ENCODE measurements around the gene ITPKB.

ITPKB gene

GRCh38 chr1:226649244-226649643, 89.8 kb downstream of the ITPKB start:
- Mint-ChIP-seq H3K4me3 (no peak overlapping the region), H3K36me3 (ENCODE audit: low read depth) (peaks cover 23% of the 10 kb centered on the region), H3K27me3 (ENCODE audit: low read depth) (no peaks in the 10 kb centered on the region), H3K27ac (no peak overlapping the region), H3K9me3 (no peaks in the 10 kb centered on the region), H3K4me1 (ENCODE audit: low read depth) (peaks cover 47% of the 10 kb centered on the region)

GRCh38 chr1:226648421-226648820, 90.7 kb downstream of the ITPKB start:
- Mint-ChIP-seq H3K4me3 (no peak overlapping the region), H3K36me3 (ENCODE audit: low read depth) (peaks cover 23% of the 10 kb centered on the region)

DNA sequence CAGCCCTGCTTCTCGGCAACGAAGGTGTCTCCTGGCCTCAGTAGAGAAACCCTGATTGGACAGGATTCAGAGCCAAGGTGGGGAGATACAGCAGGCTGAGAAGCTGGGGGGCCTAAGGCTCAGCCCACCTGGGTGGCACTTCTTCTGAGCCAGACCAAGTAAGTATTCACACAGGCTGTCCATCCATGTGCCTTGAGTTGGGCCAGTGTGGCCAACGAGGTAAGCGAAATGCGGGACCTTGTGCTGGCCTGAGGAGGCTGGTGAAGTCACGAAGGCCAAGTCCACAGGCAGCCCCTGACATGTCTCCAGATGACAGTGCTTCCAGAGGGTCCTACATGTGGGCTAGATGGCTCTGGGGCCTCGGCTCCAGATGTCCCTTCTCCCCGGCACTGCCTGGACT, 91.4 kb downstream of the ITPKB start:
- Mint-ChIP-seq H3K27ac (no peak overlapping the region), H3K9me3 (no peaks in the 10 kb centered on the region), H3K27me3 (ENCODE audit: low read depth) (no peaks in the 10 kb centered on the region), H3K4me3 (no peak overlapping the region), H3K36me3 (ENCODE audit: low read depth) (peaks cover 28% of the 10 kb centered on the region), H3K4me1 (ENCODE audit: low read depth) (peaks cover 47% of the 10 kb centered on the region)

More at GRCh38 chr1:226648421-226648820, 90.7 kb downstream of the ITPKB start:
- H3K27ac Mint-ChIP-seq: no peak overlapping the region
- H3K4me1 Mint-ChIP-seq (ENCODE audit: low read depth): peaks cover 47% of the 10 kb centered on the region
- no peaks in the 10 kb centered on the region for H3K27me3 Mint-ChIP-seq (ENCODE audit: low read depth)
- H3K9me3 Mint-ChIP-seq: no peaks in the 10 kb centered on the region

DNA sequence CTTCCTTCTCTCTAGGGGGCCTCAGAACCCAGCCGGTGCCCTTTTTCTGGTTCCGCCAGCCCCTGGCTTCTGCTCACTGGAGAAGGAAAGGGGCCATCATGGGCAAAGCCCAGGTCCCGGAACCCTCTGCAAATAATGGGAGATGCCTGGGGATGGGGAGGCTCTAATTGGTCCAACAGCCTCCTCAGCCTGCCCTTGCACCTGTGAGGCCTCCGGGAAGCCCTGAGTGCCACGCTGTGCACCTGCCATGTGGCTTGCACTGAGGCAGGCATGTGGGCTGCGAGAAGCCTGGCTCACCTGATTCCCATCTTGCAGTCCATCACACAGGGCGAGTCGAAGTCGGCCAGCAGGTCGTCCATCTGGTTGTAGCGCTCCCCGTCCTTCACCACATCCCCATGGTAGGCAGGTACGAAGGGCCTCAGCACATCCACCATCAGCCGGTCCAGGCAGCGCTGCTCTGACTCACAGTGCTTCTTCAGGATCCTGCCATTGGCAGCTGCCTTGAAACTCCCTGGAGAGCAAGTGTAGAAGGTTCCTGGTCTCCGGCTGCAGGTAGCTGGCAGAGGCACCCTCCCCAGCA, 92.1 kb downstream of the ITPKB start:
- Mint-ChIP-seq H3K4me3 (no peak overlapping the region), H3K27me3 (ENCODE audit: low read depth) (no peaks in the 10 kb centered on the region), H3K36me3 (ENCODE audit: low read depth) (peaks cover 28% of the 10 kb centered on the region), H3K9me3 (no peaks in the 10 kb centered on the region), H3K4me1 (ENCODE audit: low read depth) (peaks cover 47% of the 10 kb centered on the region), H3K27ac (peak overlapping the region; percentile 55)

DNA sequence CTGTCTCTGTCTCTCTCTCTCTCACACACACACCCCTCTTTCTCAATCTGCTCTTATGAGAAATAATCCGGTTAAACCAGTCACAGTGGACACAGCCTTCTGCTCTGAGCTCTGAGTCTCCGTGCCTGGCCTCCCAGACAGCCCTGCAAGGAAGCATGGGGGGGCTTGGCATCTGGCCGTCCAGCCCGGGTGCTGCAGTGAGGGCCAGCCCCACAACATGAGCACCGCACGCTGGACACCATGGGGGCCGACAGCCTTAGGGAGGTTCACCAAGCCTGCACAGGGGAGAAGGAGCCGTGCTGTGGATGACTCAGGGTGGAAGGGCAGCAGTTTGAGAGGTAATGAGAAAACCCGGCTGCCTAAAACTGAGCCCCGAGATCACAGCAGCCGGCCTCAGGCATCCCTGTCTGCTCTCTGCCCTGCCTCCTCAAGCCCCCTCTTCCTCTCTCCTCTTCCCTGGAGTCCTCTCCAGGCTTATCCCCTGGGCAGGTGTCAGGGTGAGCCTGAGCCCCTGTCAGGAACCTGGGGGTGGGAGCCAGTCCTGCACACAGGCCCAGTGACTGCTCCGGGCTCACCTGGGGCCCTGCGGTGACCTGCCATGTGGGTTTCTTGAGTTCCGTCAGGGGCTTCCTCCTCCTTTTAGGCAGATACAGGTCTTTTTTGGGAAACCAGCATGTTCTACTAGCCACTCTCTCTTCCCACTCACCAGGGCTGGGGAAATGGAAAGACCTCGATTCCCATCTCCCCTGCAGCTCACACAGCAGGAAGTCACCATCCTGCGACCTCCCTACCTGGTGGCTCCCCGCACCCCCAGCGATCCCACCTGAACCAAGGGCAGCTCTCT, 92.8 kb downstream of the ITPKB start:
- peak overlapping the region; percentile 55 for H3K27ac Mint-ChIP-seq
- peaks cover 47% of the 10 kb centered on the region for H3K4me1 Mint-ChIP-seq (ENCODE audit: low read depth)
- no peaks in the 10 kb centered on the region for H3K9me3 Mint-ChIP-seq
- H3K36me3 Mint-ChIP-seq (ENCODE audit: low read depth): peaks cover 28% of the 10 kb centered on the region
- H3K4me3 Mint-ChIP-seq: no peak overlapping the region
- no peaks in the 10 kb centered on the region for H3K27me3 Mint-ChIP-seq (ENCODE audit: low read depth)

DNA sequence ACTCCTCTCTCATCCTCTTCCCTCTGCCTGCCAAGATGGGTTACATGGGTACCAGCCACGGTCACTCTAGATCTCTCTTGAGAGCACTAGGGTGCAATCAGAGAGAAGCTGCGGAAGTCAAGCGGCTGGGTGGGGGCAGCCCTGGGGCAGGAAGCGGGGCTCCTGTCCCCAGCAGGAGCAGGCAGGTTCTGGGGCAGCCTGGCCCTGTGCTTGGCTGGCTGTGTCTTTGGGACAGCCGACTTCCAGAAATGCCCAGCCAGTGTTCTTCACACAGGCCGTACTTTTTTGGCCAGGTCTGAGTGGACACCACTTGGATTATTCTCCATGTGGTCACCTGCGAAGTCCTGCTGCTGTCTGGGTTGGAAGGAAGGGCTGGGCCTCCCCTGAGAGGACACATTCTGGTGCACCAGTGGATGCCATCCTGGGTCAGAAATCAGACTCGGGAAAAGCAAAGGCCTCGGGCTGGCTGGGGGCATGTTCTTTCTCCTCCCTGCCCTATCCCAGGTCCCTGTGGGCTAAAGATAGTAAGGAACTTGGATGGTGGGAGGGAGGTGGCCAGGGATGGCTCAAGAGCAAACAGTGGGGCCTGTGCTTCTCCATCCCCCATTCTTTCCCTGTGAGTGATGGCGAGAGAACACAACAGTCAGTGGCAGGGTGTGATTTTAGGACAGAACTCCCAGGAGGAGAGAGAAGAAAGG, 93.7 kb downstream of the ITPKB start:
- H3K36me3 Mint-ChIP-seq (ENCODE audit: low read depth): peaks cover 32% of the 10 kb centered on the region
- H3K27me3 Mint-ChIP-seq (ENCODE audit: low read depth): no peaks in the 10 kb centered on the region
- no peaks in the 10 kb centered on the region for H3K9me3 Mint-ChIP-seq
- H3K27ac Mint-ChIP-seq: no peak overlapping the region
- H3K4me3 Mint-ChIP-seq: no peak overlapping the region
- peaks cover 41% of the 10 kb centered on the region for H3K4me1 Mint-ChIP-seq (ENCODE audit: low read depth)

- Mint-ChIP-seq H3K9me3 (no peaks in the 10 kb centered on the region), H3K4me1 (ENCODE audit: low read depth) (peaks cover 37% of the 10 kb centered on the region), H3K27ac (no peak overlapping the region), H3K4me3 (no peak overlapping the region), H3K36me3 (ENCODE audit: low read depth) (peaks cover 37% of the 10 kb centered on the region), H3K27me3 (ENCODE audit: low read depth) (no peaks in the 10 kb centered on the region)
These were observed 94.4 kb downstream of the ITPKB start for GRCh38 chr1:226644541-226645176.

GRCh38 chr1:226643611-226644540, 95.2 kb downstream of the ITPKB start:
- Mint-ChIP-seq H3K27ac (peak overlapping the region; percentile 84), H3K4me3 (peak overlapping the region; percentile 58), H3K9me3 (no peaks in the 10 kb centered on the region), H3K27me3 (ENCODE audit: low read depth) (no peaks in the 10 kb centered on the region), H3K36me3 (ENCODE audit: low read depth) (peaks cover 38% of the 10 kb centered on the region), H3K4me1 (ENCODE audit: low read depth) (peaks cover 33% of the 10 kb centered on the region)

GRCh38 chr1:226643177-226643576, 95.9 kb downstream of the ITPKB start:
- Mint-ChIP-seq H3K27me3 (ENCODE audit: low read depth) (no peaks in the 10 kb centered on the region), H3K9me3 (no peaks in the 10 kb centered on the region), H3K36me3 (ENCODE audit: low read depth) (peaks cover 39% of the 10 kb centered on the region), H3K4me3 (peak overlapping the region; percentile 58), H3K4me1 (ENCODE audit: low read depth) (peaks cover 33% of the 10 kb centered on the region), H3K27ac (peak overlapping the region; percentile 84)

DNA sequence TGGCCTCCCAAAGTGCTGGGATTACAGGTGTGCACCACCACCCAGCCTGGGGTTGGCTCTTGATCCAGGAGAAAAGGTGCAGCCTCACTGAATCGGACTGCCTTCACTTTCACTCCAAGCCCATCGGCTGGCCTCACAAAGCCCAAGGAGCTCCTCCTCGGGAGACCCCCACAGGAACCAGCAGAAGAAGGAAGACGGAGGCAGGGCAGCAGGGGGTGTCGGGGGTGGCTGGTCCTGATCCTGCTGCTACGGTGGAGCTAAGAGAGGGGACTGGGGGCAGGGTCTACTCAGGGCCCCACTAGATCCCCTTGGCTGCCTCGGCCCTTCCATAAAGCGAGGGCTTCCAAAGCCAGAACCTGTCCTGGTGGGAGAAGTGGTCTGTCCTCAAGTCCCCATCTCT, 96.7 kb downstream of the ITPKB start:
- Mint-ChIP-seq H3K9me3 (no peaks in the 10 kb centered on the region), H3K4me1 (ENCODE audit: low read depth) (peaks cover 32% of the 10 kb centered on the region), H3K36me3 (ENCODE audit: low read depth) (peaks cover 37% of the 10 kb centered on the region), H3K4me3 (no peak overlapping the region), H3K27me3 (ENCODE audit: low read depth) (no peaks in the 10 kb centered on the region), H3K27ac (no peak overlapping the region)

DNA sequence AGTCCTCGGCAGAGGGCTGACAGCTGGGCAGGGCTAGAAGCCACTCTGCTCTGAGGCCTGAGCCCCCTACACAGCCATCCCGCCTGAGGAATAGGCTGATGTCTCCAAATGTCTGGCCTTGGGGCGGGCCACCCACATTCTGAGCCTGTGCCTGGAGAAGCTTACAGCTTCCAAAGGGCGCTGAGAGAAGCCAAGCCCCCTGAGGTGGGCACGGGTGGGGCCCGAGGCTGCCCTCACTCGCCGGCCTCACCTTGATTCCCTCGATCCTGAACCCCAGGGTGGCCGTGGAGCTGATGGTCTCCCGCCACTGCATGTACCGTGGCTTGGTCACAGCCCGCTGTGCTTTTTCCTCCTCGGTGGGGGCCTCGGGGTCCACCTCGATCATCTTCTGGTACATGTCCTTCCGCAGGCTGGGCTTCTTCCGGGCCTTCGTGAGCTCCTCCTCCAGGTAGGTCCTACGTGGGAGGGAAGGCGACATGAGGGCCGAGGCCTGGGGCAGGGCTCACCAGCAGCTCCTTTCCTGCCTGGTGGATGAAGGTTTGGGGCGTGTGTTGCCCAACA, 97.3 kb downstream of the ITPKB start:
- Mint-ChIP-seq H3K4me1 (ENCODE audit: low read depth) (peaks cover 33% of the 10 kb centered on the region), H3K27me3 (ENCODE audit: low read depth) (no peaks in the 10 kb centered on the region)

GRCh38 chr1:226640321-226641136, 98.6 kb downstream of the ITPKB start:
- Mint-ChIP-seq H3K4me1 (ENCODE audit: low read depth) (peaks cover 36% of the 10 kb centered on the region), H3K4me3 (no peak overlapping the region), H3K27me3 (ENCODE audit: low read depth) (no peaks in the 10 kb centered on the region), H3K27ac (no peak overlapping the region), H3K9me3 (no peaks in the 10 kb centered on the region), H3K36me3 (ENCODE audit: low read depth) (peaks cover 29% of the 10 kb centered on the region)

More for the DNA sequence above, 97.3 kb downstream of the ITPKB start:
- H3K36me3 Mint-ChIP-seq (ENCODE audit: low read depth): peaks cover 36% of the 10 kb centered on the region
- no peak overlapping the region for H3K27ac Mint-ChIP-seq
- no peaks in the 10 kb centered on the region for H3K9me3 Mint-ChIP-seq
- no peak overlapping the region for H3K4me3 Mint-ChIP-seq

DNA sequence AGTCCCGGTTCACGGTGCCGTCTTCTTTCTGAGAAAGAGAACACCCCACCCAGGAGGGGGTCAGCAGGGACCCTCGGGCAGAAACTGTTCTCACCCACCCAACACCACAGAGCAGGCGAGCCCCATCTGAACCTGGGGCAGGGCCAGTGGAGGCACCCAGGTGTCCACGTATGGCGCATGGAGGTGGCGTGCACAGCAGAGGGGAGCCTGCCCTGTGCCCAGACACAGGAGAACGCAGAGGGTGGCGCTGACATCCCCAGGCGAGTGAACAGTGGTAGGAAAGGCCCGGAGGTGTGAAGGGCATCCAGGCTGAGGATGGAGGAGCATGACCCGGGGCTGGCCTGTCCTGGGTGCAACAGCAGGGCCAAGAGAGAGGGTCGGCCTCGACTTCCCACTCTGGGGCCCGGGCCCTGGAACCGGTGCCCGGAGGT, 99.4 kb downstream of the ITPKB start:
- H3K9me3 Mint-ChIP-seq: no peaks in the 10 kb centered on the region
- peaks cover 35% of the 10 kb centered on the region for H3K36me3 Mint-ChIP-seq (ENCODE audit: low read depth)
- H3K27me3 Mint-ChIP-seq (ENCODE audit: low read depth): no peaks in the 10 kb centered on the region
- no peak overlapping the region for H3K4me3 Mint-ChIP-seq
- peaks cover 37% of the 10 kb centered on the region for H3K4me1 Mint-ChIP-seq (ENCODE audit: low read depth)
- H3K27ac Mint-ChIP-seq: no peak overlapping the region

Data from T-helper 1 cell treated with Interleukin-12 subunit alpha and Interleukin-12 subunit beta and Interleukin-4 antibody, amounts not matched to agents 30 μg/mL and 1 μg/mL, for 36 hours (primary cell).